ENCODE data around the gene CIAO2B. TPM values are rescaled to one million over a fixed set of nuclear protein-coding genes. Genes with fewer than 3 reads are reported as not detected.

The CIAO2B gene
- total RNA-seq, 1 experiment from 2014 or later: 59.7 TPM

- H3K27me3 Mint-ChIP-seq (ENCODE audit: low read depth): no peaks in the 10 kb centered on the region; the same call in none of the 2 replicates
- no peak overlapping the region for H3K27ac Mint-ChIP-seq
- TF ChIP-seq NFATC4 (CRISPR knock-in tag; IDR thresholded peaks at IDR 0.05) (no peak), GABPB1 (CRISPR knock-in tag; IDR thresholded peaks at IDR 0.05) (no peak), RORB (CRISPR knock-in tag; IDR thresholded peaks at IDR 0.05) (no peak), FOXP1 (CRISPR knock-in tag; IDR thresholded peaks at IDR 0.05; ENCODE audit: borderline replicate concordance) (no peak), CBFB (CRISPR knock-in tag; IDR thresholded peaks at IDR 0.05; ENCODE audit: low read depth) (no peak), GRHL2 (CRISPR knock-in tag; IDR thresholded peaks at IDR 0.05; ENCODE audit: insufficient replicate concordance, severe bottlenecking) (no peak), KAT7 (CRISPR knock-in tag; IDR thresholded peaks at IDR 0.05; ENCODE audit: borderline replicate concordance) (no peak), TEAD1 (CRISPR knock-in tag; IDR thresholded peaks at IDR 0.05) (no peak)
- ATAC-seq (no peak), DNase-seq (ENCODE audit: low spot score) (no peak)
- ChIA-PET POLR2A (no interaction called here), CTCF (interaction anchor here (6.0 kb wide), 1 partner anchor 13 kb away, joined by 31 read pairs; no protein-coding TSS in a partner anchor)
- no peaks in the 10 kb centered on the region for H3K4me1 Mint-ChIP-seq
- H3K9me3 Mint-ChIP-seq: no peaks in the 10 kb centered on the region
- H3K36me3 Mint-ChIP-seq: no peaks in the 10 kb centered on the region
- H3K4me3 Mint-ChIP-seq: no peak overlapping the region
Measured at GRCh38 chr16:66915041-66915440, 19.2 kb downstream of the CIAO2B start.

- no peaks in the 10 kb centered on the region for H3K9me3 Mint-ChIP-seq
- DNase-seq (ENCODE audit: low spot score) (no peak), ATAC-seq (no peak)
- no peak overlapping the region for H3K27ac Mint-ChIP-seq
- no peak overlapping the region for H3K4me3 Mint-ChIP-seq
- no peaks in the 10 kb centered on the region for H3K4me1 Mint-ChIP-seq
- peaks cover 3% of the 10 kb centered on the region for H3K27me3 Mint-ChIP-seq (ENCODE audit: low read depth)
- POLR2A ChIA-PET: no interaction called here
- no peaks in the 10 kb centered on the region for H3K36me3 Mint-ChIP-seq
- CTCF ChIA-PET: interaction anchor here (6.0 kb wide), 1 partner anchor 14 kb away, joined by 31 read pairs; no protein-coding TSS in a partner anchor
- TF ChIP-seq SMAD4 (CRISPR knock-in tag; IDR thresholded peaks at IDR 0.05): no peak
- no peak for TF ChIP-seq FOXP4 (CRISPR knock-in tag; IDR thresholded peaks at IDR 0.05)
- no peak for TF ChIP-seq E2F4 (CRISPR knock-in tag; IDR thresholded peaks at IDR 0.05; ENCODE audit: borderline replicate concordance, low read depth)
- TF ChIP-seq ZNF219 (CRISPR knock-in tag; IDR thresholded peaks at IDR 0.05; ENCODE audit: borderline replicate concordance): no peak
- TF ChIP-seq TEAD1 (CRISPR knock-in tag; IDR thresholded peaks at IDR 0.05): no peak
- TF ChIP-seq STAT6 (CRISPR knock-in tag; conservative IDR thresholded peaks at IDR 0.05; ENCODE audit: low read depth): no peak
- no peak for TF ChIP-seq ERG (CRISPR knock-in tag; IDR thresholded peaks at IDR 0.05)
- no peak for TF ChIP-seq SMAD3 (CRISPR knock-in tag; IDR thresholded peaks at IDR 0.05; ENCODE audit: borderline replicate concordance)
- TF ChIP-seq ZNF512 (CRISPR knock-in tag; IDR thresholded peaks at IDR 0.05; ENCODE audit: borderline replicate concordance): no peak
- TF ChIP-seq IRF2 (CRISPR knock-in tag; IDR thresholded peaks at IDR 0.05; ENCODE audit: borderline replicate concordance, low read depth): no peak
- TF ChIP-seq ATF3 (CRISPR knock-in tag; conservative IDR thresholded peaks at IDR 0.05): no peak
- no peak for TF ChIP-seq TP53 (CRISPR knock-in tag; IDR thresholded peaks at IDR 0.05)
- no peak for TF ChIP-seq CBFB (CRISPR knock-in tag; IDR thresholded peaks at IDR 0.05; ENCODE audit: low read depth)
- no peak for TF ChIP-seq ZNF671 (CRISPR knock-in tag; IDR thresholded peaks at IDR 0.05)
- no peak for TF ChIP-seq PRDM15 (CRISPR knock-in tag; IDR thresholded peaks at IDR 0.05)
- no peak for TF ChIP-seq OVOL2 (CRISPR knock-in tag; IDR thresholded peaks at IDR 0.05; ENCODE audit: borderline replicate concordance)
- no peak for TF ChIP-seq ZNF138 (CRISPR knock-in tag; conservative IDR thresholded peaks at IDR 0.05)
Measured at GRCh38 chr16:66914541-66914940, 19.7 kb downstream of the CIAO2B start.
